Tibial nerve (tissue), 4 donors: ENCODE measurements around the gene FADS1. TPM values are rescaled to one million over a fixed set of nuclear protein-coding genes. Genes with fewer than 3 reads are reported as not detected.

Source experiments
- DNase-seq, 2 donors: peaks; one replicate each; pipeline ENCODE4 v3.0.0-alpha.2; 2019; ENCODE audit warnings: low spot score in 2 of 2
- H3K27ac ChIP-seq, 4 donors: fragments of 200-600 bp; sonication (generic) in 3 of 4; one replicate each; pipeline ENCODE4 v1.5.1; 2017 to 2019; ENCODE audit warnings: mild to moderate bottlenecking in 1 of 4
- H3K27me3 ChIP-seq, 2 donors: fragments of 200-600 bp; sonication (generic) in 1 of 2; one replicate each; pipeline versions ENCODE4 v1.5.1 to v1.6.0; 2017 to 2019
- H3K36me3 ChIP-seq, 3 donors: fragments of 200-600 bp; sonication (generic); one replicate each; pipeline ENCODE4 v1.5.1; 2018 to 2019
- H3K4me1 ChIP-seq, 4 donors: fragments of 200-600 bp; sonication (generic) in 3 of 4; one replicate each; pipeline ENCODE4 v1.5.1; 2017 to 2019
- H3K4me3 ChIP-seq, 4 donors: fragments of 200-600 bp; sonication (generic) in 3 of 4; one replicate each; pipeline ENCODE4 v1.5.1; 2017 to 2019; ENCODE audit warnings: mild to moderate bottlenecking in 1 of 4, moderate library complexity in 1 of 4
- H3K9me3 ChIP-seq, 4 donors: fragments of 200-600 bp; sonication (generic) in 3 of 4; one replicate each; pipeline ENCODE4 v1.5.1; 2017 to 2019
- EP300 ChIP-seq, 2 donors: sonication (generic); formaldehyde crosslinking; IDR thresholded peaks; one replicate each; pipeline ENCODE4 v1.6.1; 2017; ENCODE audit warnings: antibody characterized with exemption in 2 of 2, mild to moderate bottlenecking in 1 of 2
- POLR2A ChIP-seq, 2 donors: fragments of 450-650 bp; IDR thresholded peaks; one replicate each; pipeline ENCODE4 v1.6.1; 2017; ENCODE audit warnings: antibody characterized with exemption in 2 of 2, mild to moderate bottlenecking in 2 of 2, moderate library complexity in 2 of 2
- WGBS, 2 donors: methylation state at CpG; one replicate each; pipeline ENCODE4 v1.1.5; 2018; 5-methylcytosine and 5-hydroxymethylcytosine counted together
- total RNA-seq, 4 donors: library from RNA; depleted of rRNA; stranded (reverse); fragments of >200 nt; gene quantifications; one replicate each; pipeline ENCODE4 v1.1.0, GENCODE V29; 2016
- TF ChIP-seq, protein P1 (sequence below), 5 experiments: fragments of 200-600 bp in 3 of 5; fragments of 450-650 bp in 2 of 5; sonication (generic) in 3 of 5; IDR thresholded peaks; one replicate each; pipeline ENCODE4 v1.5.1; 2016 to 2019; ENCODE audit warnings: antibody characterized with exemption in 5 of 5, mild to moderate bottlenecking in 3 of 5, moderate library complexity in 2 of 5

Gene FADS1
- total RNA-seq, 4 donors from 2014 or later: 33.7 to 61.6 (median 47.0) TPM

DNA sequence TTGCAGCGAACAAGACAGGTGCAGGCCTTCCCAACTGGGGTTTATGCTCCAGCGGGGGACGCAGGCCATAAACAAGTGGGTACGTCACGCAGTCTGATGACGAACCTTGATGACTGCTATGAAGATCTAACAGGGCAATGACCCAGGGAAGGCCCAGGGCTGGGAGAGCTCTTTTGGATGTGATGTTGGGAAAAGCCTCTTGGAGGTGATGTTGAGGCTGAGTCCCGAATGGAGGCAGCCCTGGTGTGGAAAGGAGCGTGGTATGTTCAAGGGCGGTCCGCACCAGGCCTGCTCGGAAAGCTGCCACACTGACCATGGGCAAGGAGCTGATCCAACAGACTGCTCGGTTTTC is 17.1 kb upstream of the FADS1 start:
- 86 to 88% methylated on average over 10 to 12 of the region's 12 CpGs for WGBS, 2 donors
- no peak for DNase-seq
- H3K4me3 ChIP-seq: no peak overlapping the region
- peak overlapping the region; percentile 62 to 86 (median 74) for H3K27ac ChIP-seq
- TF ChIP-seq, protein P1, sequence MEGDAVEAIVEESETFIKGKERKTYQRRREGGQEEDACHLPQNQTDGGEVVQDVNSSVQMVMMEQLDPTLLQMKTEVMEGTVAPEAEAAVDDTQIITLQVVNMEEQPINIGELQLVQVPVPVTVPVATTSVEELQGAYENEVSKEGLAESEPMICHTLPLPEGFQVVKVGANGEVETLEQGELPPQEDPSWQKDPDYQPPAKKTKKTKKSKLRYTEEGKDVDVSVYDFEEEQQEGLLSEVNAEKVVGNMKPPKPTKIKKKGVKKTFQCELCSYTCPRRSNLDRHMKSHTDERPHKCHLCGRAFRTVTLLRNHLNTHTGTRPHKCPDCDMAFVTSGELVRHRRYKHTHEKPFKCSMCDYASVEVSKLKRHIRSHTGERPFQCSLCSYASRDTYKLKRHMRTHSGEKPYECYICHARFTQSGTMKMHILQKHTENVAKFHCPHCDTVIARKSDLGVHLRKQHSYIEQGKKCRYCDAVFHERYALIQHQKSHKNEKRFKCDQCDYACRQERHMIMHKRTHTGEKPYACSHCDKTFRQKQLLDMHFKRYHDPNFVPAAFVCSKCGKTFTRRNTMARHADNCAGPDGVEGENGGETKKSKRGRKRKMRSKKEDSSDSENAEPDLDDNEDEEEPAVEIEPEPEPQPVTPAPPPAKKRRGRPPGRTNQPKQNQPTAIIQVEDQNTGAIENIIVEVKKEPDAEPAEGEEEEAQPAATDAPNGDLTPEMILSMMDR (IDR thresholded peaks at IDR 0.05): no peak
- TF ChIP-seq POLR2A (IDR thresholded peaks at IDR 0.05): no peak
- TF ChIP-seq EP300 (IDR thresholded peaks at IDR 0.05): no peak
- no peaks in the 10 kb centered on the region for H3K27me3 ChIP-seq
- H3K4me1 ChIP-seq: peaks cover 0 to 81% (median 39%) of the 10 kb centered on the region in 4 donors
- peaks cover 0 to 13% (median 0%) of the 10 kb centered on the region in 3 donors for H3K36me3 ChIP-seq
- H3K9me3 ChIP-seq: no peaks in the 10 kb centered on the region

DNA sequence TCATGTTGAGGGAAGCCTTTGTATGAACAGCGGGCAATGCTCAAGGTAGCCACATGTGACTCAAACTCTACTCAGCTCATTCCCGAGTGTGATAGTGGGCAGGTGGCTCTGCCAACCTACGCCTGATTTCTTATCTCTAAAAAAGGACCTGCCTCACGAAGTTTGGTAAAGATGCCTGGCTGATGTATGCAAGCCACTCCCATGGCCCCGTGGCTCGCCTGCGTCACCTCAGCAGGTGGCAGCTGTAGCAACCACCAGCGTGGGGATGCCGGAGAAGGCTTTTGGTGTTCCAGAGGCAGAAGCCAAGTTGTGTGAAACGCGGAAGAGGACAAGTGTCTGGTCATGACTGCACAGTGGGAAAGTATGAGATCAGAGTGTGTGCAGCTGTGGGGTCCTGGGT is 16.7 kb upstream of the FADS1 start:
- Histone ChIP-seq H3K9me3 (no peaks in the 10 kb centered on the region), H3K27ac (peak overlapping the region in 2 of 4 donors; percentile 85 to 86), H3K4me3 (no peak overlapping the region), H3K4me1 (peaks cover 0 to 85% (median 39%) of the 10 kb centered on the region in 4 donors), H3K36me3 (peaks cover 0 to 8% (median 0%) of the 10 kb centered on the region in 3 donors), H3K27me3 (no peaks in the 10 kb centered on the region)
- WGBS, 2 donors: 77 to 86% methylated on average over 11 of the region's 11 CpGs
- TF ChIP-seq EP300 (IDR thresholded peaks at IDR 0.05): no peak
- DNase-seq: no peak

DNA sequence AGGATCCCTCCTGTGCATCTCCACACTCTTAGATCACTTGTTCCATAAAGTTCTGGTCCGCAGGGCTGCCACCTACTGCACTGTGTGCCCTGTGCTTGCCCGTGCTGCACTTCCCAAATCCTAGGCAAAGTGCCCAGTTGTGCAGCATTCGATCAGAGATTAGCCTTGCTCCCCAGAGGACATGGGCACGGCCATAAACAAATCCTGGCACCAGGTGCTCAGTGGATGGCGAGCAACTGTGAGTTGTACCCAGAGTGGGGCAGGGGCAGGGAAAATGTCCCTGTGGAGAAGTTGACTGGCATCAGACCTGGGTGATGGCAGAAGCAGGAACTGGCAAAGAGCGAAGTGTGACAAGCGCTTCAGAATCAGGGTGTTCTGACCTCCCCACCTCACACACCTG is 16.0 kb upstream of the FADS1 start:
- H3K27ac ChIP-seq: peak overlapping the region in 2 of 4 donors; percentile 13 to 86
- peaks cover 0 to 1% (median 0%) of the 10 kb centered on the region in 3 donors for H3K36me3 ChIP-seq
- TF ChIP-seq, protein P1 (IDR thresholded peaks at IDR 0.05): no peak
- no peak for TF ChIP-seq POLR2A (IDR thresholded peaks at IDR 0.05)
- no peak for TF ChIP-seq EP300 (IDR thresholded peaks at IDR 0.05)
- no peak for DNase-seq
- peaks cover 0 to 90% (median 39%) of the 10 kb centered on the region in 4 donors for H3K4me1 ChIP-seq
- no peaks in the 10 kb centered on the region for H3K27me3 ChIP-seq
- H3K4me3 ChIP-seq: no peak overlapping the region
- H3K9me3 ChIP-seq: no peaks in the 10 kb centered on the region
- 52 to 57% methylated on average over 7 of the region's 7 CpGs for WGBS, 2 donors

DNA sequence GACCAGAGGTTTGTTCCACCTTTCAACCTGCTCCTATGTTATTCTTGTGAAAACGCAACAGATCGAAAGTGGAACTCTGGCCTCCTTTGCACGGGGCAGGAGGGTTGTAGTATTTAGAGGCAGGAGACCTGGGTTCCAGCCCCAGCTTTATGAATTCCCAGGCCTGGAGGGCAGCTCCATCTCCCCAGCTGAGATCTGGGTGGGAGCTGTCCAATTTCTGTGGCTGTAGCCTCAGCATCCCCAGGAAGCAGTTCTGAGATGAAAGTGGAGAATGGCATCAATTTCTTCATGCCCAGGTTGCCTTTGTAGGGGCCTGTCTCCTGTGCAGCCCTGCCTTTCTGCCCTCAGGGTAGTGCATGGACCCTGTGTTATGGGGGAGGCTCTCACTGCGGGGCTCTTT is 15.4 kb upstream of the FADS1 start:
- 74 to 78% methylated on average over 4 of the region's 4 CpGs for WGBS, 2 donors

DNA sequence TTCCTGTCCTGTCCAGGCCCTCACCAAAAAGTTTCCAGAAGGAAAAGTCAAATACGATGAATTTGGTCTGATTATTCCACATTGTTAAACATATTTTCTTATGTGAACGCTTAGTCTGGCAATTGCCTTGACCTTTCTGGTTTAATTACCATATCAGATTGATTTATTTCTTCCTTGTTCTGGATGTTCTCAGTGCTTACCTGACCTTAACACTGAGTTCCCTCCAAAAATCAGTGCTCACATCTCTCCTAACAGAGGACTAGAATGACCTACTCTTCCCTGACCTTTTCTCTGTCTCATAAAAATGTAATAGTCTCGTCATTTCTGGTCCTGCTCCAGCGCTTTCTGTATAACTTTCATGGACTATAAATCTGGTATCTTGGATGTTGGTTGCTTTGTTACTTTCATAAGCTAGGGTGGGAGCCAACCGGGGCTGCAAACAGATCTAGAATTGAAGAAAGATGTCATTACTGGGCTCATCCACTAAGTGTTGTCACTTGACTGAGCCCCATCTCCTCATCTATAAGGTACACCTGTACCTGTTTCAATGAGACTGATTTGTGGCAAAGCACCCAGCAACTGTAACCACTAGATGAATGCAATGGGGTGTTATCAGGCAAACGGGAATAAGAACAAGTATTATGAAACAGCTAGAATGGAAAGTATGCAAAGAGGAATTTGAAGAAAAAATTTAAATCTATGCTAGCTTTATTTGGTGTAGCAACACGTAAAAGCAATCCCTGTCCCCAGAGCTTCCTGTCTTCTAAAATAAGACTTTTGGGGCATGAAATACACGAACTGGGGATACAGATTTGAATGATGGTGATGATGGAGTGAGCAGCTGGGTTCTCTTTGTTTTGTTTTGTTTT is 13.7 kb upstream of the FADS1 start:
- H3K27me3 ChIP-seq: no peaks in the 10 kb centered on the region
- H3K36me3 ChIP-seq: no peaks in the 10 kb centered on the region
- DNase-seq: peak in 1 of 2 donors; percentile 30
- peak overlapping the region in 3 of 4 donors; percentile 78 to 90 (median 86) for H3K27ac ChIP-seq
- H3K4me3 ChIP-seq: no peak overlapping the region
- H3K9me3 ChIP-seq: no peaks in the 10 kb centered on the region
- peaks cover 0 to 88% (median 42%) of the 10 kb centered on the region in 4 donors for H3K4me1 ChIP-seq
- WGBS, 2 donors: 18 to 23% methylated on average over 8 of the region's 8 CpGs
- TF ChIP-seq EP300 (IDR thresholded peaks at IDR 0.05): no peak
- TF ChIP-seq, protein P1 (IDR thresholded peaks at IDR 0.05): no peak
- no peak for TF ChIP-seq POLR2A (IDR thresholded peaks at IDR 0.05)

More for the DNA sequence above, 15.4 kb upstream of the FADS1 start:
- H3K4me3 ChIP-seq: no peak overlapping the region
- peaks cover 0 to 89% (median 44%) of the 10 kb centered on the region in 4 donors for H3K4me1 ChIP-seq
- H3K27me3 ChIP-seq: no peaks in the 10 kb centered on the region
- TF ChIP-seq, protein P1 (IDR thresholded peaks at IDR 0.05): no peak
- TF ChIP-seq POLR2A (IDR thresholded peaks at IDR 0.05): no peak
- TF ChIP-seq EP300 (IDR thresholded peaks at IDR 0.05): no peak
- peak overlapping the region in 1 of 4 donors; percentile 86 for H3K27ac ChIP-seq
- H3K9me3 ChIP-seq: no peaks in the 10 kb centered on the region
- H3K36me3 ChIP-seq: no peaks in the 10 kb centered on the region
- no peak for DNase-seq
